Mesothelial cell of epicardium (in vitro differentiated cells): ENCODE data around the gene SHE. TPM values are rescaled to one million over a fixed set of nuclear protein-coding genes. Genes with fewer than 3 reads are reported as not detected.

Experiments
- DNase-seq, 2 experiments: peaks; one replicate each; pipeline ENCODE4 v3.0.0; 2021; ENCODE audit warnings: low spot score in 2 of 2; ENCODE audit not compliant: unreplicated experiment in 2 of 2
- H3K27ac Mint-ChIP-seq: 2 replicates; pipeline ENCODE4 v1.8.0; 2021; ENCODE audit warnings: mixed read lengths
- H3K27me3 Mint-ChIP-seq: 2 replicates; pipeline ENCODE4 v1.8.0; 2021; ENCODE audit warnings: low read depth, mixed read lengths
- H3K36me3 Mint-ChIP-seq: 2 replicates; pipeline ENCODE4 v1.8.0; 2021; ENCODE audit warnings: mixed read lengths
- H3K4me1 Mint-ChIP-seq: 2 replicates; pipeline ENCODE4 v1.8.0; 2021; ENCODE audit warnings: mixed read lengths
- H3K4me3 Mint-ChIP-seq: 2 replicates; pipeline ENCODE4 v1.8.0; 2021; ENCODE audit warnings: mild to moderate bottlenecking, moderate library complexity, mixed read lengths
- H3K9me3 Mint-ChIP-seq: 2 replicates; pipeline ENCODE4 v1.8.0; 2021; ENCODE audit warnings: mixed read lengths
- total RNA-seq: library from RNA; stranded (reverse); gene quantifications from 3 replicates; pipeline ENCODE4 v1.2.1, GENCODE V29; 2021
- TF ChIP-seq, protein P1 (sequence below): fragments of 200-600 bp; sonication (generic); IDR thresholded peaks from one replicate; pipeline ENCODE4 v1.5.0; 2021; ENCODE audit warnings: antibody characterized with exemption; ENCODE audit not compliant: unreplicated experiment

Gene SHE
- total RNA-seq, 1 donor from 2014 or later, result 0.29 TPM

GRCh38 chr1:154497026-154497806 lies 5.0 kb downstream of the SHE start:
- H3K4me3 Mint-ChIP-seq, result no peak overlapping the region
- TF ChIP-seq, protein P1, sequence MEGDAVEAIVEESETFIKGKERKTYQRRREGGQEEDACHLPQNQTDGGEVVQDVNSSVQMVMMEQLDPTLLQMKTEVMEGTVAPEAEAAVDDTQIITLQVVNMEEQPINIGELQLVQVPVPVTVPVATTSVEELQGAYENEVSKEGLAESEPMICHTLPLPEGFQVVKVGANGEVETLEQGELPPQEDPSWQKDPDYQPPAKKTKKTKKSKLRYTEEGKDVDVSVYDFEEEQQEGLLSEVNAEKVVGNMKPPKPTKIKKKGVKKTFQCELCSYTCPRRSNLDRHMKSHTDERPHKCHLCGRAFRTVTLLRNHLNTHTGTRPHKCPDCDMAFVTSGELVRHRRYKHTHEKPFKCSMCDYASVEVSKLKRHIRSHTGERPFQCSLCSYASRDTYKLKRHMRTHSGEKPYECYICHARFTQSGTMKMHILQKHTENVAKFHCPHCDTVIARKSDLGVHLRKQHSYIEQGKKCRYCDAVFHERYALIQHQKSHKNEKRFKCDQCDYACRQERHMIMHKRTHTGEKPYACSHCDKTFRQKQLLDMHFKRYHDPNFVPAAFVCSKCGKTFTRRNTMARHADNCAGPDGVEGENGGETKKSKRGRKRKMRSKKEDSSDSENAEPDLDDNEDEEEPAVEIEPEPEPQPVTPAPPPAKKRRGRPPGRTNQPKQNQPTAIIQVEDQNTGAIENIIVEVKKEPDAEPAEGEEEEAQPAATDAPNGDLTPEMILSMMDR, result no peak
- no peaks in the 10 kb centered on the region for H3K36me3 Mint-ChIP-seq
- H3K4me1 Mint-ChIP-seq, result peaks cover 14% of the 10 kb centered on the region
- H3K27me3 Mint-ChIP-seq, result peaks cover 57% of the 10 kb centered on the region
- peak overlapping the region; percentile 64 for H3K27ac Mint-ChIP-seq
- DNase-seq, result no peak
- H3K9me3 Mint-ChIP-seq, result no peaks in the 10 kb centered on the region

- no peak overlapping the region for H3K4me3 Mint-ChIP-seq
- H3K27me3 Mint-ChIP-seq, result peaks cover 62% of the 10 kb centered on the region
- no peak overlapping the region for H3K27ac Mint-ChIP-seq
- H3K4me1 Mint-ChIP-seq, result peaks cover 13% of the 10 kb centered on the region
- no peaks in the 10 kb centered on the region for H3K9me3 Mint-ChIP-seq
- H3K36me3 Mint-ChIP-seq, result no peaks in the 10 kb centered on the region
- TF ChIP-seq, protein P1, result no peak
- no peak for DNase-seq
These were observed 5.8 kb downstream of the SHE start for GRCh38 chr1:154496383-154496782.

DNA sequence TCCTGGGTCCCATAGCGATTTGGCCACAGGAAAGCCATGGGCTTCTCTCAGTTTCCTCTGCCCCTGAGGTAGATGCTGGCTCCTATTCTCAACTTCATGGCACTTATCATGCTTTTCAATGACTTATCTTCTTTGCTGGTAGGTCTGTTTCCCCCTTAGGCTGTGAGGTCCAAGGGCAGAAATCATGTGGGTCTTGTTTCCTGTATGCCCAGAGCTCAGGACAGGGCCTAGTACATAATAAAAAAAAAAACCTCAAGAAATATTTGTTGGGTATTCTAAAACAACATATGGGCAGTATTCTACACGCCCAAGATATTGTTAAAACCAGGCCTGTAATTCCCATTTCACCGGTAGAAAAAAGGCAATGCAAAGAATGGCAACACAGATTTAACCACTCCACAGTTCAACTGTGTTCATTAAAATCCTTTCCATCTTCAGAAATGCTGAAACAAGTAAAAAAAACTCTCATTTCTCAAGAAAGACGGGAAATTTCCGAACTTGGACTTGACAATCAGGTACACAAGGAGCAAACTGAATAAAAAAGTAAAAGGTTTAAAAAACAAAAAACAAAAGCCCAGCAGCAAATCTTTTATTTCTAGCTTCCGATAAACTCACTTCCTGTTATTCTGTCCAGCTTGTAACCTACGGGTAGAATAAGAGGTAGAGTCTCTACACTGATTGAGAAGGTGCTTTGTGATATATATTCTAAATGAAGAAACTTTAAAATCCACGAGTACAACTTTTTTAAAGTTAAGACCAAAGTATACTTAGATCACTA lies 6.5 kb downstream of the SHE start:
- H3K27me3 Mint-ChIP-seq, result peaks cover 61% of the 10 kb centered on the region
- TF ChIP-seq, protein P1, result no peak
- DNase-seq, result no peak
- H3K27ac Mint-ChIP-seq, result no peak overlapping the region
- H3K4me3 Mint-ChIP-seq, result no peak overlapping the region
- H3K4me1 Mint-ChIP-seq, result peaks cover 11% of the 10 kb centered on the region
- no peaks in the 10 kb centered on the region for H3K36me3 Mint-ChIP-seq
- H3K9me3 Mint-ChIP-seq, result no peaks in the 10 kb centered on the region

- no peaks in the 10 kb centered on the region for H3K36me3 Mint-ChIP-seq
- peaks cover 44% of the 10 kb centered on the region for H3K27me3 Mint-ChIP-seq
- no peak overlapping the region for H3K27ac Mint-ChIP-seq
- TF ChIP-seq, protein P1, result no peak
- no peak for DNase-seq
- H3K4me1 Mint-ChIP-seq, result peaks cover 11% of the 10 kb centered on the region
- no peaks in the 10 kb centered on the region for H3K9me3 Mint-ChIP-seq
- H3K4me3 Mint-ChIP-seq, result no peak overlapping the region
These were observed 8.9 kb downstream of the SHE start for GRCh38 chr1:154493276-154493675.

DNA sequence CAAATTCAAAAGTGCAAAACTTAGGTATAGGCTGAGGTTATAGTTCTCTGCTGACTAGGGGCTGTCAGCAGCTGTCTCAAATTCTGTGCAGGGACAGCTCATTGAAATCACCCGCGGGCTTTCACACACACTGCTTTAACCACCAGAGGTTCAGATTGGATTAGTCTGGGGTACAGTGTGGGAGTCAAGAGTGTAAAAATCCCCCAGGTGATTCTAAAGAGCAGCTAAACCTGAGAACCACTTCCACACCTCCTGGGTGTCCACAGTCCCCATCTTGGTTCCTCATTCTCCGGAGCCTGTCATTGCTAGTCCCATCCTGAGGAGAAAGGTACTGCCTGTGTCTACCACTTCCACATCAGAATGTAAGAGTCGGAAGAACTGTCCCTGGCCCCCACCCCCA lies 10.1 kb downstream of the SHE start:
- Mint-ChIP-seq H3K9me3 (no peaks in the 10 kb centered on the region), H3K4me1 (peaks cover 9% of the 10 kb centered on the region), H3K27me3 (peaks cover 41% of the 10 kb centered on the region), H3K4me3 (no peak overlapping the region), H3K36me3 (no peaks in the 10 kb centered on the region), H3K27ac (no peak overlapping the region)
- TF ChIP-seq, protein P1, result no peak
- no peak for DNase-seq
